Measurements from ENCODE around the gene SLC41A1. TPM values are rescaled to one million over a fixed set of nuclear protein-coding genes. Genes with fewer than 3 reads are reported as not detected.

Gene SLC41A1
- total RNA-seq, 1 experiment from 2014 or later, result 31.9 TPM

GRCh38 chr1:205800427-205800826, 12.6 kb downstream of the SLC41A1 start:
- no peaks in the 10 kb centered on the region for H3K27me3 Mint-ChIP-seq (ENCODE audit: unreplicated experiment)
- intact Hi-C loops (cut with micrococcal nuclease; ENCODE audit: unreplicated experiment), result no loop called here
- no peak for TF ChIP-seq CTCF (IDR thresholded peaks at IDR 0.05; ENCODE audit: unreplicated experiment)
- CTCF ChIA-PET, result no interaction called here
- no peak for DNase-seq
- H3K27ac Mint-ChIP-seq (ENCODE audit: unreplicated experiment), result no peak overlapping the region
- H3K36me3 Mint-ChIP-seq (ENCODE audit: insufficient read depth, unreplicated experiment), result no peaks in the 10 kb centered on the region
- no peak overlapping the region for H3K4me3 Mint-ChIP-seq (ENCODE audit: low read depth, unreplicated experiment)
- peaks cover 9% of the 10 kb centered on the region for H3K4me1 Mint-ChIP-seq (ENCODE audit: low read depth, unreplicated experiment)
- BruUV-seq (replicated peaks), result no TSS peak
- no peaks in the 10 kb centered on the region for H3K9me3 Mint-ChIP-seq (ENCODE audit: low read depth, unreplicated experiment)

GRCh38 chr1:205798577-205798976, 14.4 kb downstream of the SLC41A1 start:
- Mint-ChIP-seq H3K36me3 (ENCODE audit: insufficient read depth, unreplicated experiment) (peaks cover under 1% of the 10 kb centered on the region), H3K9me3 (ENCODE audit: low read depth, unreplicated experiment) (no peaks in the 10 kb centered on the region), H3K4me3 (ENCODE audit: low read depth, unreplicated experiment) (no peak overlapping the region), H3K27ac (ENCODE audit: unreplicated experiment) (no peak overlapping the region), H3K4me1 (ENCODE audit: low read depth, unreplicated experiment) (no peaks in the 10 kb centered on the region), H3K27me3 (ENCODE audit: unreplicated experiment) (no peaks in the 10 kb centered on the region)
- CTCF ChIA-PET, result no interaction called here
- intact Hi-C loops (cut with micrococcal nuclease; ENCODE audit: unreplicated experiment), result loop anchor here (10.0 kb wide), 2 partner anchors 56 to 306 kb away; partner anchors contain the start of gene PM20D1
- DNase-seq, result no peak
- no peak for TF ChIP-seq CTCF (IDR thresholded peaks at IDR 0.05; ENCODE audit: unreplicated experiment)
- BruUV-seq (replicated peaks), result no TSS peak

DNA sequence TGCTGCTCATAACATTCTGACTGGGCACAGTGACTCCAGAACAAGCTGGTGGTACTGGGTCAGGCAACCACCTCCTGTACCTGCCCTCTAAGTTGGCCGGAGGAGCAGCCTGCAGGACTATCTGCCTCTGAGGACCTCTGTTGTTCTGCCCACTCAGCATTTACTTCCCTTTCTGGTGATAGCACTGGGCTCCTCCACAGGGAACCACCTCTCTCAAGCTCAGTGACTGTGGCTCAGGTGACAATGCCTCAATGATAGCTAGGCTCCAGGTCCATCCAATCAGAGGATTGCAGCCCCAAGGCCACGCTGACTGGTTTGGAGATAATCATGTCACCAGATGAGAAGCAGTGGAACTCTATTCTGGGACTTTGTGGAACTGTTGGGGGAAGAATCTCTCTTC, 15.8 kb downstream of the SLC41A1 start:
- no peak overlapping the region for H3K27ac Mint-ChIP-seq (ENCODE audit: unreplicated experiment)
- BruUV-seq (replicated peaks), result no TSS peak
- CTCF ChIA-PET, result no interaction called here
- no peak for DNase-seq
- peaks cover 4% of the 10 kb centered on the region for H3K36me3 Mint-ChIP-seq (ENCODE audit: insufficient read depth, unreplicated experiment)
- intact Hi-C loops (cut with micrococcal nuclease; ENCODE audit: unreplicated experiment), result loop anchor here (10.0 kb wide), 2 partner anchors 58 to 308 kb away; partner anchors contain the start of gene PM20D1
- H3K27me3 Mint-ChIP-seq (ENCODE audit: unreplicated experiment), result no peaks in the 10 kb centered on the region
- no peak overlapping the region for H3K4me3 Mint-ChIP-seq (ENCODE audit: low read depth, unreplicated experiment)
- H3K9me3 Mint-ChIP-seq (ENCODE audit: low read depth, unreplicated experiment), result no peaks in the 10 kb centered on the region
- TF ChIP-seq CTCF (IDR thresholded peaks at IDR 0.05; ENCODE audit: unreplicated experiment), result no peak
- no peaks in the 10 kb centered on the region for H3K4me1 Mint-ChIP-seq (ENCODE audit: low read depth, unreplicated experiment)

- CTCF ChIA-PET, result interaction anchor here (1.2 to 2.3 kb wide), 2 partner anchors 114 to 183 kb away, joined by 3 to 10 read pairs; no protein-coding TSS in a partner anchor
- Mint-ChIP-seq H3K4me1 (ENCODE audit: low read depth, unreplicated experiment) (no peaks in the 10 kb centered on the region), H3K27ac (ENCODE audit: unreplicated experiment) (no peak overlapping the region), H3K27me3 (ENCODE audit: unreplicated experiment) (no peaks in the 10 kb centered on the region), H3K36me3 (ENCODE audit: insufficient read depth, unreplicated experiment) (peaks cover 4% of the 10 kb centered on the region), H3K4me3 (ENCODE audit: low read depth, unreplicated experiment) (no peak overlapping the region), H3K9me3 (ENCODE audit: low read depth, unreplicated experiment) (no peaks in the 10 kb centered on the region)
- intact Hi-C loops (cut with micrococcal nuclease; ENCODE audit: unreplicated experiment), result loop anchor here (10.0 kb wide), 2 partner anchors 61 to 311 kb away; partner anchors contain the start of gene PM20D1
- no peak for TF ChIP-seq CTCF (IDR thresholded peaks at IDR 0.05; ENCODE audit: unreplicated experiment)
- DNase-seq, result no peak
- no TSS peak for BruUV-seq (replicated peaks)
Measured at GRCh38 chr1:205794011-205794730, 18.8 kb downstream of the SLC41A1 start.
